MM.1S (cell line): ENCODE data around the gene PREB.
A peak's percentile ranks its signal among the peaks of the same experiment; 100 is the strongest.

Experiments used
- DNase-seq: peaks from one replicate; pipeline ENCODE4 v3.0.0-alpha.2; 2015
- H2AFZ ChIP-seq: fragments of 300-600 bp; sonication (generic); 2 replicates; pipeline ENCODE4 v1.6.0; 2016; ENCODE audit warnings: antibody characterized with exemption, low read length
- H3F3A ChIP-seq: fragments of 300-600 bp; sonication (generic); 2 replicates; pipeline ENCODE4 v1.6.1; 2016; ENCODE audit warnings: mild to moderate bottlenecking, antibody characterized with exemption, low read length, moderate library complexity, mixed read lengths; ENCODE audit not compliant: insufficient read depth
- H3K27ac ChIP-seq: fragments of 300-600 bp; sonication (generic); 2 replicates; pipeline ENCODE4 v1.5.1; 2016; ENCODE audit warnings: mild to moderate bottlenecking, low read length
- H3K27me3 ChIP-seq: fragments of 300-600 bp; sonication (generic); replicated peaks from 2 replicates; pipeline ENCODE4 v1.6.0; 2016; ENCODE audit warnings: low read length; ENCODE audit not compliant: insufficient read depth
- H3K36me3 ChIP-seq: fragments of 300-600 bp; sonication (generic); replicated peaks from 2 replicates; pipeline ENCODE4 v1.6.1; 2016; ENCODE audit warnings: mild to moderate bottlenecking, low read length, mixed read lengths; ENCODE audit not compliant: insufficient read depth
- H3K4me1 ChIP-seq: fragments of 300-600 bp; sonication (generic); 2 replicates; pipeline ENCODE4 v1.6.1; 2016; ENCODE audit warnings: low read length, mixed read lengths
- H3K4me2 ChIP-seq: fragments of 300-600 bp; sonication (generic); 2 replicates; pipeline ENCODE4 v1.6.0; 2016; ENCODE audit warnings: low read depth, low read length
- H3K4me3 ChIP-seq: fragments of 300-600 bp; sonication (generic); 2 replicates; pipeline ENCODE4 v1.5.1; 2016; ENCODE audit warnings: low read length, mixed read lengths
- H3K79me2 ChIP-seq: fragments of 300-600 bp; sonication (generic); 2 replicates; pipeline ENCODE4 v1.6.1; 2016; ENCODE audit warnings: mixed run types, low read length, mixed read lengths
- H3K9ac ChIP-seq: fragments of 300-600 bp; sonication (generic); 2 replicates; pipeline ENCODE4 v1.6.1; 2016; ENCODE audit warnings: low read length, mixed read lengths
- H3K9me2 ChIP-seq: fragments of 300-600 bp; sonication (generic); replicated peaks from 2 replicates; pipeline ENCODE4 v1.6.1; 2016; ENCODE audit warnings: mild to moderate bottlenecking, low read length, mixed read lengths; ENCODE audit not compliant: insufficient read depth
- H3K9me3 ChIP-seq: fragments of 300-600 bp; sonication (generic); replicated peaks from 2 replicates; pipeline ENCODE4 v1.6.1; 2016; ENCODE audit warnings: mild to moderate bottlenecking, low read length, mixed read lengths; ENCODE audit not compliant: insufficient read depth
- H4K20me1 ChIP-seq: fragments of 300-600 bp; sonication (generic); 2 replicates; pipeline ENCODE4 v1.6.1; 2016; ENCODE audit warnings: mild to moderate bottlenecking, low read length, moderate library complexity, mixed read lengths; ENCODE audit not compliant: insufficient read depth
- CTCF ChIP-seq: fragments of 300-600 bp; sonication (generic); IDR thresholded peaks from 2 replicates; pipeline ENCODE4 v1.5.1; 2016; ENCODE audit warnings: antibody characterized with exemption, low read length, mixed read lengths
- EZH2 ChIP-seq: fragments of 300-600 bp; sonication (generic); optimal IDR thresholded peaks from 2 replicates; pipeline ENCODE3; 2017; ENCODE audit warnings: low read depth, mild to moderate bottlenecking, antibody characterized with exemption, low read length, mixed read lengths
- EZH2phosphoT487 ChIP-seq: fragments of 300-600 bp; sonication (generic); IDR thresholded peaks from 2 replicates; pipeline ENCODE4 v1.6.1; 2018; ENCODE audit warnings: antibody characterized with exemption, low read length

PREB gene

GRCh38 chr2:27095427-27095744 is 39.0 kb downstream of the PREB start:
- TF ChIP-seq CTCF (no peak), EZH2phosphoT487 (no peak), EZH2 (no peak)
- Histone ChIP-seq H3K9me2 (no peaks in the 10 kb centered on the region), H3K9ac (no peak overlapping the region), H4K20me1 (no peaks in the 10 kb centered on the region), H3K4me1 (peaks cover 4% of the 10 kb centered on the region; the same call in 1 of the 2 replicates), H3K4me3 (no peak overlapping the region), H2AFZ (peak overlapping the region; percentile 79; the same call in 1 of the 2 replicates), H3K27me3 (no peaks in the 10 kb centered on the region), H3K36me3 (no peaks in the 10 kb centered on the region), H3K4me2 (no peak overlapping the region), H3K9me3 (no peaks in the 10 kb centered on the region), H3F3A (no peaks in the 10 kb centered on the region), H3K27ac (no peak overlapping the region), H3K79me2 (no peaks in the 10 kb centered on the region)
- DNase-seq, result no peak

DNA sequence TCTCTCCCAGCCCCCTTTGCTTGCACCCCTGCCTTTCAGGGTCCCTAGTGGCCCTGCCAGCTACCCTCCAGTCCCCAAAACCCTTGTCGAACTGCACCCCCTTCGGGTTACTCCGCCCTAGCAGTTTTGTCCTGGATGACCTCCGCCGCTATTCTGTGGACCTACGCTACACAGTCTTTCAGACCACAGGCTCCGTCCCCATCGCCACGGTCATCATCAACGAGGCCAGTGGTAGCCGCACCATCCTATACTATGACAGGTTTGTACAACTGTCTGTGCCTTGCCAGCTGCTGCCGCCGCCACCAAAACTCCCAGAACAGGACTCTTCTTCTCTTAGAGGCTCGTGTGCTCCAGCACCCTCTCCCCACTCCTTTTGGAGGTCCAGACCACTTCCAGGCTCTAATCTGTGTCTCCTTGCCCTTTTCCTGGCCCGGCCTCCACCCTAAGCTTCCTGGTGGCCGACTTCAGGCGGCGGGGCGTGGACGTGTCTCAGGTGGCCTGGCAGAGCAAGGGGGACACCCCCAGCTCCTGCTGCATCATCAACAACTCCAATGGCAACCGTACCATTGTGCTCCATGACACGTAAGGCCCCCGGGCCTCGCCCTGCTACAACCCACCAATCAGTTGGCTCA is 40.0 kb downstream of the PREB start:
- H2AFZ ChIP-seq, result no peak overlapping the region

GRCh38 chr2:27093430-27094352 is 40.7 kb downstream of the PREB start:
- Histone ChIP-seq H3K79me2 (peaks cover 5% of the 10 kb centered on the region), H3K9me2 (no peaks in the 10 kb centered on the region), H3K27ac (no peak overlapping the region), H2AFZ (no peak overlapping the region), H3F3A (no peaks in the 10 kb centered on the region), H3K27me3 (no peaks in the 10 kb centered on the region), H3K4me3 (no peak overlapping the region), H4K20me1 (no peaks in the 10 kb centered on the region), H3K9ac (no peak overlapping the region), H3K4me1 (peaks cover 4% of the 10 kb centered on the region; the same call in 1 of the 2 replicates), H3K4me2 (no peak overlapping the region), H3K36me3 (no peaks in the 10 kb centered on the region), H3K9me3 (no peaks in the 10 kb centered on the region)
- TF ChIP-seq CTCF, result no peak
- TF ChIP-seq EZH2phosphoT487, result no peak
- TF ChIP-seq EZH2, result no peak
- no peak for DNase-seq

More for the DNA sequence above, 40.0 kb downstream of the PREB start:
- Histone ChIP-seq H3K9me3 (no peaks in the 10 kb centered on the region), H3K27me3 (no peaks in the 10 kb centered on the region), H3K27ac (no peak overlapping the region), H3K79me2 (no peaks in the 10 kb centered on the region), H3K9ac (no peak overlapping the region), H3K4me1 (peaks cover 4% of the 10 kb centered on the region; the same call in 1 of the 2 replicates), H3K4me3 (no peak overlapping the region), H3K36me3 (no peaks in the 10 kb centered on the region), H4K20me1 (no peaks in the 10 kb centered on the region), H3F3A (no peaks in the 10 kb centered on the region), H3K4me2 (no peak overlapping the region), H3K9me2 (no peaks in the 10 kb centered on the region)
- no peak for TF ChIP-seq CTCF
- TF ChIP-seq EZH2phosphoT487, result no peak
- DNase-seq, result no peak
